Kidney tubule cell (primary cell): ENCODE data around the gene PCBP3.
"Not testable (repeated sequence)": the region's sequence is repeated elsewhere in the genome, so short reads cannot be mapped to it uniquely, and the experiment has no call there.

Source experiments
- DNase-seq: peaks from one replicate; pipeline ENCODE4 v3.0.0-alpha.2; 2018; ENCODE audit warnings: low spot score

PCBP3 gene

GRCh38 chr21:45643021-45643980 is at the start of gene PCBP3:
Gene PCBP3 (plus strand): TSS chr21:45643725. CDS start chr21:45850086, 206,361 bp downstream.
- DNase-seq = peak; percentile 81

GRCh38 chr21:45594721-45595489 is 48.6 kb upstream of the PCBP3 start:
- no peak for DNase-seq

GRCh38 chr21:45595574-45596295 is 47.8 kb upstream of the PCBP3 start:
- DNase-seq = no peak

GRCh38 chr21:45596704-45597318 is 46.7 kb upstream of the PCBP3 start:
- DNase-seq = peak; percentile 62

GRCh38 chr21:45598109-45598508 is 45.4 kb upstream of the PCBP3 start:
- no peak for DNase-seq

- DNase-seq = no peak
Observed at GRCh38 chr21:45598666-45599065, 44.9 kb upstream of the PCBP3 start.

- no peak for DNase-seq
Observed at GRCh38 chr21:45599146-45599581, 44.4 kb upstream of the PCBP3 start.

- no peak for DNase-seq
Observed at GRCh38 chr21:45600248-45600647, 43.3 kb upstream of the PCBP3 start.

GRCh38 chr21:45601551-45601950 is 42.0 kb upstream of the PCBP3 start:
- no peak for DNase-seq

- no peak for DNase-seq
Observed at GRCh38 chr21:45602106-45602505, 41.4 kb upstream of the PCBP3 start.

GRCh38 chr21:45603481-45603880 is 40.0 kb upstream of the PCBP3 start:
- DNase-seq = no peak

- not testable (repeated sequence) for DNase-seq
Observed at GRCh38 chr21:45604681-45605080, 38.8 kb upstream of the PCBP3 start.

- peak; percentile 72 for DNase-seq
Observed at GRCh38 chr21:45607021-45607908, 36.3 kb upstream of the PCBP3 start.

- DNase-seq = no peak
Observed at GRCh38 chr21:45607909-45608295, 35.6 kb upstream of the PCBP3 start.

- DNase-seq = not testable (repeated sequence)
Observed at GRCh38 chr21:45608747-45609470, 34.6 kb upstream of the PCBP3 start.

GRCh38 chr21:45609616-45610015 is 33.9 kb upstream of the PCBP3 start:
- DNase-seq = not testable (repeated sequence)

- DNase-seq = no peak
Observed at GRCh38 chr21:45611296-45611695, 32.2 kb upstream of the PCBP3 start.

- DNase-seq = peak; percentile 24
Observed at GRCh38 chr21:45611939-45612664, 31.4 kb upstream of the PCBP3 start.

GRCh38 chr21:45612665-45613019 is 30.9 kb upstream of the PCBP3 start:
- DNase-seq = not testable (repeated sequence)
